ENCODE measurements around the gene ANKRD35. TPM values are rescaled to one million over a fixed set of nuclear protein-coding genes. Genes with fewer than 3 reads are reported as not detected.

ANKRD35 gene
- total RNA-seq, 1 donor from 2014 or later, result 0.16 TPM

- Histone ChIP-seq H4K20me1 (ENCODE audit: insufficient read depth, low read length) (no peaks in the 10 kb centered on the region), H2AFZ (ENCODE audit: low read depth, low read length) (peak overlapping the region; percentile 58), H3K4me2 (ENCODE audit: low read length) (peak overlapping the region; percentile 77), H3K4me3 (ENCODE audit: insufficient read depth, low read depth, low read length) (peak overlapping the region; percentile 11), H3K27ac (ENCODE audit: low read depth, low read length) (peak overlapping the region; percentile 86), H3K79me2 (ENCODE audit: insufficient read depth, low read length) (no peaks in the 10 kb centered on the region), H3K36me3 (ENCODE audit: insufficient read depth, low read length) (no peaks in the 10 kb centered on the region), H3K4me1 (ENCODE audit: insufficient read depth, low read length) (peaks cover 24% of the 10 kb centered on the region), H3K9ac (ENCODE audit: low read length) (peak overlapping the region; percentile 51), H3K9me3 (ENCODE audit: insufficient read depth, low read depth, low read length) (no peaks in the 10 kb centered on the region), H3K27me3 (ENCODE audit: insufficient read depth, low read length) (no peaks in the 10 kb centered on the region)
- DNase-seq (ENCODE audit: low read depth), result peak; percentile 99
- Mint-ChIP-seq H3K9me3 (ENCODE audit: unreplicated experiment) (no peaks in the 10 kb centered on the region), H3K4me1 (ENCODE audit: low read depth, unreplicated experiment) (peaks cover 17% of the 10 kb centered on the region), H3K27me3 (ENCODE audit: low read depth, unreplicated experiment) (peaks cover 11% of the 10 kb centered on the region), H3K36me3 (ENCODE audit: low read depth, unreplicated experiment) (peaks cover 7% of the 10 kb centered on the region), H3K4me3 (ENCODE audit: unreplicated experiment) (peak overlapping the region; percentile 69), H3K27ac (ENCODE audit: unreplicated experiment) (peak overlapping the region; percentile 94)
- TF ChIP-seq CTCF (IDR thresholded peaks at IDR 0.05; ENCODE audit: insufficient read depth, low read depth, low read length) (peak; percentile 100), EZH2 (IDR thresholded peaks at IDR 0.05; ENCODE audit: insufficient read depth, low read length) (no peak)
- peak; percentile 55 for FAIRE-seq
Observed at GRCh38 chr1:145891587-145892485, 6.2 kb upstream of the ANKRD35 start.

- H3K36me3 ChIP-seq (ENCODE audit: insufficient read depth, low read length), result no peaks in the 10 kb centered on the region
- no peak overlapping the region for H2AFZ ChIP-seq (ENCODE audit: low read depth, low read length)
- Mint-ChIP-seq H3K9me3 (ENCODE audit: unreplicated experiment) (no peaks in the 10 kb centered on the region), H3K36me3 (ENCODE audit: low read depth, unreplicated experiment) (peaks cover 5% of the 10 kb centered on the region), H3K27ac (ENCODE audit: unreplicated experiment) (peak overlapping the region; percentile 53), H3K4me3 (ENCODE audit: unreplicated experiment) (no peak overlapping the region), H3K27me3 (ENCODE audit: low read depth, unreplicated experiment) (peaks cover 5% of the 10 kb centered on the region), H3K4me1 (ENCODE audit: low read depth, unreplicated experiment) (peaks cover 17% of the 10 kb centered on the region)
- H3K4me3 ChIP-seq (ENCODE audit: insufficient read depth, low read depth, low read length), result no peak overlapping the region
- no peaks in the 10 kb centered on the region for H3K9me3 ChIP-seq (ENCODE audit: insufficient read depth, low read depth, low read length)
- peak overlapping the region; percentile 66 for H3K4me2 ChIP-seq (ENCODE audit: low read length)
- peak overlapping the region; percentile 42 for H3K9ac ChIP-seq (ENCODE audit: low read length)
- peaks cover 26% of the 10 kb centered on the region for H3K4me1 ChIP-seq (ENCODE audit: insufficient read depth, low read length)
- peak; percentile 61 for DNase-seq (ENCODE audit: low read depth)
- H4K20me1 ChIP-seq (ENCODE audit: insufficient read depth, low read length), result no peaks in the 10 kb centered on the region
- FAIRE-seq, result no peak
- no peaks in the 10 kb centered on the region for H3K27me3 ChIP-seq (ENCODE audit: insufficient read depth, low read length)
- peak overlapping the region; percentile 86 for H3K27ac ChIP-seq (ENCODE audit: low read depth, low read length)
- no peaks in the 10 kb centered on the region for H3K79me2 ChIP-seq (ENCODE audit: insufficient read depth, low read length)
- TF ChIP-seq CTCF (IDR thresholded peaks at IDR 0.05; ENCODE audit: insufficient read depth, low read depth, low read length) (no peak), EZH2 (IDR thresholded peaks at IDR 0.05; ENCODE audit: insufficient read depth, low read length) (no peak)
Observed at GRCh38 chr1:145891143-145891542, 5.5 kb upstream of the ANKRD35 start.

GRCh38 chr1:145889722-145890121 lies 4.1 kb upstream of the ANKRD35 start:
- H3K4me1 Mint-ChIP-seq (ENCODE audit: low read depth, unreplicated experiment), result peaks cover 24% of the 10 kb centered on the region
- no peak overlapping the region for H3K4me2 ChIP-seq (ENCODE audit: low read length)
- no peak overlapping the region for H3K4me3 Mint-ChIP-seq (ENCODE audit: unreplicated experiment)
- H3K79me2 ChIP-seq (ENCODE audit: insufficient read depth, low read length), result no peaks in the 10 kb centered on the region
- H3K9me3 ChIP-seq (ENCODE audit: insufficient read depth, low read depth, low read length), result no peaks in the 10 kb centered on the region
- FAIRE-seq (no peak), DNase-seq (ENCODE audit: low read depth) (no peak)
- H3K9ac ChIP-seq (ENCODE audit: low read length), result no peak overlapping the region
- no peaks in the 10 kb centered on the region for H3K27me3 ChIP-seq (ENCODE audit: insufficient read depth, low read length)
- H3K36me3 Mint-ChIP-seq (ENCODE audit: low read depth, unreplicated experiment), result peaks cover 5% of the 10 kb centered on the region
- peaks cover 28% of the 10 kb centered on the region for H3K4me1 ChIP-seq (ENCODE audit: insufficient read depth, low read length)
- H2AFZ ChIP-seq (ENCODE audit: low read depth, low read length), result no peak overlapping the region
- H3K36me3 ChIP-seq (ENCODE audit: insufficient read depth, low read length), result no peaks in the 10 kb centered on the region
- no peak overlapping the region for H3K4me3 ChIP-seq (ENCODE audit: insufficient read depth, low read depth, low read length)
- no peaks in the 10 kb centered on the region for H3K9me3 Mint-ChIP-seq (ENCODE audit: unreplicated experiment)
- no peaks in the 10 kb centered on the region for H4K20me1 ChIP-seq (ENCODE audit: insufficient read depth, low read length)
- H3K27me3 Mint-ChIP-seq (ENCODE audit: low read depth, unreplicated experiment), result peaks cover 7% of the 10 kb centered on the region
- TF ChIP-seq EZH2 (IDR thresholded peaks at IDR 0.05; ENCODE audit: insufficient read depth, low read length), result no peak
- TF ChIP-seq CTCF (IDR thresholded peaks at IDR 0.05; ENCODE audit: insufficient read depth, low read depth, low read length), result no peak
- no peak overlapping the region for H3K27ac ChIP-seq (ENCODE audit: low read depth, low read length)
- no peak overlapping the region for H3K27ac Mint-ChIP-seq (ENCODE audit: unreplicated experiment)
